Fibroblast of villous mesenchyme (primary cell): ENCODE data around the gene EIF4G3. TPM values are rescaled to one million over a fixed set of nuclear protein-coding genes. Genes with fewer than 3 reads are reported as not detected.

ENCODE experiments used
- DNase-seq: peaks from one replicate; pipeline ENCODE4 v3.0.0-alpha.2; 2010; ENCODE audit warnings: low read depth
- H3K4me3 ChIP-seq: 2 replicates; pipeline ENCODE4 v1.5.1; 2011; ENCODE audit warnings: low read depth, mild to moderate bottlenecking, low read length
- total RNA-seq: library from RNA; depleted of rRNA; stranded (reverse); fragments of >200 nt; gene quantifications from 2 replicates; pipeline ENCODE4 v1.2.3, GENCODE V29; 2012
- TF ChIP-seq, protein P1 (sequence below): IDR thresholded peaks from 2 replicates; pipeline ENCODE4 v1.5.1; 2012; ENCODE audit warnings: low read depth, mild to moderate bottlenecking, low read length; ENCODE audit not compliant: insufficient read depth

Gene EIF4G3
- total RNA-seq, 1 donor, result 66.5 TPM

DNA sequence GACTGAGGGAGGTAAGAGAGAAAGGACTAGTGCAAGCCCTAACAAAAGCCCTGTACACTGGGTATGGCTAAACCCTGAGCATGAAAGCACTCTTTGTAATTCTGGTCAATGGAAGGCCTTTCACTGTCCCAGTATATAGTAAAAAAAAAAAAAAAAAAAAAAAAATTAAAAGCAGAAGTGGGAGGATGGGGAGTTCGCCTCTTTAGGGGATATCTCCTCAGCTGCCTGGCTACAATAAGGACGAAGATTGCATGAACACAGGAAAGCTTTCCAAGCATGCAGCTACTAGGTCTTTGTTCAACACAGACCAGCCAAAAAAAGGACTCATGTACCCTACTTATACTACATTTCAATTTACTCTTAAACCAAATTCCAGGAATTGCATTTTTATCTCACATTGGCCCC is 59.1 kb downstream of the EIF4G3 start:
- DNase-seq, result no peak
- TF ChIP-seq, protein P1, sequence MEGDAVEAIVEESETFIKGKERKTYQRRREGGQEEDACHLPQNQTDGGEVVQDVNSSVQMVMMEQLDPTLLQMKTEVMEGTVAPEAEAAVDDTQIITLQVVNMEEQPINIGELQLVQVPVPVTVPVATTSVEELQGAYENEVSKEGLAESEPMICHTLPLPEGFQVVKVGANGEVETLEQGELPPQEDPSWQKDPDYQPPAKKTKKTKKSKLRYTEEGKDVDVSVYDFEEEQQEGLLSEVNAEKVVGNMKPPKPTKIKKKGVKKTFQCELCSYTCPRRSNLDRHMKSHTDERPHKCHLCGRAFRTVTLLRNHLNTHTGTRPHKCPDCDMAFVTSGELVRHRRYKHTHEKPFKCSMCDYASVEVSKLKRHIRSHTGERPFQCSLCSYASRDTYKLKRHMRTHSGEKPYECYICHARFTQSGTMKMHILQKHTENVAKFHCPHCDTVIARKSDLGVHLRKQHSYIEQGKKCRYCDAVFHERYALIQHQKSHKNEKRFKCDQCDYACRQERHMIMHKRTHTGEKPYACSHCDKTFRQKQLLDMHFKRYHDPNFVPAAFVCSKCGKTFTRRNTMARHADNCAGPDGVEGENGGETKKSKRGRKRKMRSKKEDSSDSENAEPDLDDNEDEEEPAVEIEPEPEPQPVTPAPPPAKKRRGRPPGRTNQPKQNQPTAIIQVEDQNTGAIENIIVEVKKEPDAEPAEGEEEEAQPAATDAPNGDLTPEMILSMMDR, result no peak
- H3K4me3 ChIP-seq, result no peak overlapping the region

DNA sequence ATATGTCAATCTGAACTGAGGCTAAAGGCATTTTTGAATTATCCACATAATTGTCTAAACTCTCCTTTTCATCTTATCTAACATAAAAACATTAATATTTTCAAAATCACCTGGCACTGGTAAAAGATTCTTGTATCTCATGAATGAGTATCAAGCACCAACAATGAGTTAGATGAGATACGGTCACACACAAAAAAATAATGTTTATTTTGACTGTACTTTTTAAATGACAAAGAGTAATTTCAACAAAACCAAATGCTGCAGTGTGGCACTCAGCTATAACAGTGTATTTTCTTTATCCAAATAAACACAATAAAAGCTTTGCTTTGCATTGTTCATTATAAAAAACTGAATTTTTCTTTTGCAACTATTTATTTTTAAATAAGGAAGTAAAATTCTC is 59.5 kb downstream of the EIF4G3 start:
- no peak for DNase-seq
- TF ChIP-seq, protein P1, result no peak

DNA sequence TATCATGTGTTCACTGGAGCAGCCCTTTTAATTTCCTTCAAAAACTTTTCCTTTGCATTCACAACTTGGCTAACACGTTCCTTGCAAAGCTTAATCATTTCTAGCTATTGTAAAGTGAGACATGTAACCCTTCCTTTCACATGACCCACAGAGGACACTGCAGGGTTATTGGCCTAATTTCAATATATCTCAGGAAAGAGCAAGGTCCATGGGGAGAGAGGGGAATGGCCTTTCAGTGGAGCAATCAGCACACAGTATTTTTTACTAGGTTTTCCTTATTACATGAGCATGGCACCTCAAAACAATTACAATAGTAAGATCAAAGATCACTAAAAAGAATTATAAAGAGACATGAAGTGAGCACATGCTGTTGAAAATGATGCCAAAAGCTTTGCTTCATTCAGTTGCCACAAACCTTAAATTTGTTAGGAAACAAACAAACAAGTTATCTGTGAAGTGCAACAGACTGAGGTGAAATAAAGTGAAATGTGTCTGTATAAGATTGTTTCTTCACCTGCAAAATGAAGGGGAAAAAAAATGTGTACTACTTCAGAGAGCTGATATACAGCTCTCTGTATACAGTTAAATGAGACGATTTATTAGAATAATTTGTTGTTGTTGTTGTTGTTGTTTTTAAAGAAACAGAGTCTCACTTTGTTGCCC is 61.5 kb downstream of the EIF4G3 start:
- no peak for DNase-seq
- H3K4me3 ChIP-seq, result no peak overlapping the region
- TF ChIP-seq, protein P1, result no peak

More for the DNA sequence above, 59.5 kb downstream of the EIF4G3 start:
- H3K4me3 ChIP-seq, result no peak overlapping the region

DNA sequence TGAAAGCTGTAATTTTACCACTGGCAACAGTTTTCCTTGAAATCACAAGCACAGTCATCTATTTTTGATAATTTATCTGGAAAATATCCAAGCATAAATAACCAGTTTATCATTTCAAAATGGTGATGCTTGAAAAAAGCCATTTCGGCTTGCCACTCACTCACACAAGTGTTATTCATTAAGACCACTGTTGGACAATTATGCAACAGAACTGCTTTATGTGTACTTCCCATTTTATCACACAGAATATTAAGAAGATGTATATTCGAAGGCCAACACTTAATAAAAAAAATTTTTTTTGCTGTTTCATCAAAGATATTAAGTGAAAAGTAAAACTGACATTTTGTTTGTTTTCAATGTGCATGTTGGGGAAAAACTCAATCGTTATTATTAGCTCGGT is 62.3 kb downstream of the EIF4G3 start:
- no peak for DNase-seq
- H3K4me3 ChIP-seq, result no peak overlapping the region
- TF ChIP-seq, protein P1, result no peak

DNA sequence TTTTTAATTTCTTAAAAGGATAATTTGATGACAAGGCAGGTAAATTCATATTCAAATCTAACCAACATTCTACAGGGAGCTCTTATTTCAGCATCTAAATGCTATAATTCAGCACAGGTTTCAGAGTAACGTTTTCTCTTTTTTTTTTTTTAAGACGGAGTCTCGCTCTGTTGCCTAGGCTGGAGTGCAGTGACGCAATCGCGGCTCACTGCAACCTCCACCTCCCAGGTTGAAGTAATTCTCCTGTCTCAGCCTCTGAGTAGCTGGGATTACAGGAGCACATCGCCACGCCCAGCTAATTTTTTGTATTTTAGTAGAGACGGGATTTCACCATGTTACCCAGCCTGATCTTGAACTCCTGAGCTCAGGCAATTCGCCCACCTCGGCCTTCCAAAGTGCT is 66.5 kb downstream of the EIF4G3 start:
- TF ChIP-seq, protein P1, result no peak
- DNase-seq, result no peak
- no peak overlapping the region for H3K4me3 ChIP-seq

DNA sequence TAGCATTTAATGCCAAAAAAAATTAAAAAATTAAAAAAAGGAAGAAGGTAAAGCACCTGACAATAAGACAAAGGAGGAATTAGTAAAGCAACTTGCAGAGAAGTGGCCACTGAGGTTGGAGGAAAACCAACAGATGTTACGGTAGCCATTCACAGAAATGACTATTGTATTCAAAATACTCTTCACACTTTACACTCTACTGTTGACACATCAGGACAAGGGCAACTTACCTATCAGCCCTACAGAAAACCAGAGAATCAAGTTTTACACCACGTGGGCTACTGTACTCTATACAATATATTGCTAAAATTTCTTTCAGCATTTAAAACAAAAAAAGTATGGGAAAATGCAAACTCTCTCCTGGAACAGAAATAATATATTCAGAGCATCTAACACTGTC is 70.0 kb downstream of the EIF4G3 start:
- TF ChIP-seq, protein P1, result no peak
- no peak overlapping the region for H3K4me3 ChIP-seq
- DNase-seq, result no peak

DNA sequence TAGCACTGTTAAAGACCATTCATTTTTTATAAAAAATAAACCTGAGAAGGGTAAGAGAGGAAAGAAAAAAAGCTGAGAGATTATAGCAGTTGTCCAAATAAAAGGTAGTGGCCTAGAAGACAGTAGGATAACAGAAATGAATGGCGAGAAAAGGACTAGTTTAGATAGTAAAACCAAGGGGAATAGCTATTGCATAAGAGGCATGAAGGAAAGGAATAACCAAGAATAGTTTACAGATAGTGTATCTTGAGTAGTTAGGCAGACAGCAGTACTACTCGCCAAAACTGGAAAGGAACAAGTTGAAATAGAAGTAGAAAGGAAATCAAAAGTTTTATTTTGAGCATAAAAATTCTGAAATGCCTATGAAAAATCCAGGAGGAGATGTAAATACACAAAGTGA is 70.5 kb downstream of the EIF4G3 start:
- no peak overlapping the region for H3K4me3 ChIP-seq
- DNase-seq, result no peak
- TF ChIP-seq, protein P1, result no peak
